ENCODE data around the gene SMG1. TPM values are rescaled to one million over a fixed set of nuclear protein-coding genes. Genes with fewer than 3 reads are reported as not detected.

Gene SMG1
- total and polyA plus RNA-seq, 2 experiments from 2014 or later = 9.9 to 57.0 TPM

- no peak overlapping the region for H2AFZ ChIP-seq
- H3K27ac ChIP-seq = no peak overlapping the region
- no peaks in the 10 kb centered on the region for H3K4me1 ChIP-seq (ENCODE audit: insufficient read depth)
- no peaks in the 10 kb centered on the region for H3K36me3 ChIP-seq (replicated peaks; ENCODE audit: insufficient read depth, low read depth)
- H3K79me2 ChIP-seq = no peaks in the 10 kb centered on the region
- DNase-seq (ENCODE audit: low spot score) = no peak
- no peaks in the 10 kb centered on the region for H3K9me2 ChIP-seq (replicated peaks; ENCODE audit: insufficient read depth)
- H4K20me1 ChIP-seq (ENCODE audit: insufficient read depth, poor library complexity, severe bottlenecking) = no peaks in the 10 kb centered on the region
- no peaks in the 10 kb centered on the region for H3K9me3 ChIP-seq (ENCODE audit: low read depth)
- TF ChIP-seq EZH2phosphoT487 (IDR thresholded peaks at IDR 0.05; ENCODE audit: low read depth, severe bottlenecking, unreplicated experiment) (no peak), EZH2 (IDR thresholded peaks at IDR 0.05; ENCODE audit: borderline replicate concordance) (no peak), CTCF (IDR thresholded peaks at IDR 0.05; ENCODE audit: poor library complexity) (no peak)
- H3K4me3 ChIP-seq = no peak overlapping the region
- WGBS (ENCODE audit: low lambda C conversion rate, missing lambda C conversion rate) = 74% methylated on average over 7 of the region's 7 CpGs
- no peak overlapping the region for H3K4me2 ChIP-seq
- H3K27me3 ChIP-seq = no peaks in the 10 kb centered on the region
Measured at GRCh38 chr16:18945233-18945632, 19.0 kb upstream of the SMG1 start.

GRCh38 chr16:18943414-18943813 lies 17.2 kb upstream of the SMG1 start:
- no peak overlapping the region for H2AFZ ChIP-seq
- no peaks in the 10 kb centered on the region for H3K9me3 ChIP-seq (ENCODE audit: low read depth)
- no peaks in the 10 kb centered on the region for H4K20me1 ChIP-seq (ENCODE audit: insufficient read depth, poor library complexity, severe bottlenecking)
- TF ChIP-seq EZH2 (IDR thresholded peaks at IDR 0.05; ENCODE audit: borderline replicate concordance) = no peak
- no peak for TF ChIP-seq EZH2phosphoT487 (IDR thresholded peaks at IDR 0.05; ENCODE audit: low read depth, severe bottlenecking, unreplicated experiment)
- TF ChIP-seq CTCF (IDR thresholded peaks at IDR 0.05; ENCODE audit: poor library complexity) = no peak
- H3K4me2 ChIP-seq = no peak overlapping the region
- DNase-seq (ENCODE audit: low spot score) = no peak
- no peaks in the 10 kb centered on the region for H3K27me3 ChIP-seq
- no peaks in the 10 kb centered on the region for H3K79me2 ChIP-seq
- H3K9me2 ChIP-seq (replicated peaks; ENCODE audit: insufficient read depth) = no peaks in the 10 kb centered on the region
- WGBS (ENCODE audit: low lambda C conversion rate, missing lambda C conversion rate) = 87% methylated on average over 7 of the region's 7 CpGs
- no peak overlapping the region for H3K27ac ChIP-seq
- no peaks in the 10 kb centered on the region for H3K4me1 ChIP-seq (ENCODE audit: insufficient read depth)
- H3K36me3 ChIP-seq (replicated peaks; ENCODE audit: insufficient read depth, low read depth) = no peaks in the 10 kb centered on the region
- H3K4me3 ChIP-seq = no peak overlapping the region

- Histone ChIP-seq H3K27ac (no peak overlapping the region), H2AFZ (no peak overlapping the region), H3K79me2 (no peaks in the 10 kb centered on the region), H4K20me1 (ENCODE audit: insufficient read depth, poor library complexity, severe bottlenecking) (no peaks in the 10 kb centered on the region), H3K4me2 (no peak overlapping the region), H3K9me3 (ENCODE audit: low read depth) (no peaks in the 10 kb centered on the region), H3K27me3 (no peaks in the 10 kb centered on the region), H3K9me2 (replicated peaks; ENCODE audit: insufficient read depth) (no peaks in the 10 kb centered on the region), H3K4me3 (no peak overlapping the region), H3K36me3 (replicated peaks; ENCODE audit: insufficient read depth, low read depth) (no peaks in the 10 kb centered on the region), H3K4me1 (ENCODE audit: insufficient read depth) (no peaks in the 10 kb centered on the region)
- 57% methylated on average over 1 of the region's 1 CpG for WGBS (ENCODE audit: low lambda C conversion rate, missing lambda C conversion rate)
- DNase-seq (ENCODE audit: low spot score) = no peak
- TF ChIP-seq EZH2phosphoT487 (IDR thresholded peaks at IDR 0.05; ENCODE audit: low read depth, severe bottlenecking, unreplicated experiment) = no peak
- no peak for TF ChIP-seq CTCF (IDR thresholded peaks at IDR 0.05; ENCODE audit: poor library complexity)
- TF ChIP-seq EZH2 (IDR thresholded peaks at IDR 0.05; ENCODE audit: borderline replicate concordance) = no peak
Measured at GRCh38 chr16:18942061-18942460, 15.9 kb upstream of the SMG1 start.

- no peak overlapping the region for H3K4me2 ChIP-seq
- no peaks in the 10 kb centered on the region for H3K4me1 ChIP-seq (ENCODE audit: insufficient read depth)
- TF ChIP-seq CTCF (IDR thresholded peaks at IDR 0.05; ENCODE audit: poor library complexity) = no peak
- TF ChIP-seq EZH2phosphoT487 (IDR thresholded peaks at IDR 0.05; ENCODE audit: low read depth, severe bottlenecking, unreplicated experiment) = no peak
- TF ChIP-seq EZH2 (IDR thresholded peaks at IDR 0.05; ENCODE audit: borderline replicate concordance) = no peak
- no peaks in the 10 kb centered on the region for H4K20me1 ChIP-seq (ENCODE audit: insufficient read depth, poor library complexity, severe bottlenecking)
- H3K79me2 ChIP-seq = no peaks in the 10 kb centered on the region
- H3K27me3 ChIP-seq = no peaks in the 10 kb centered on the region
- no peaks in the 10 kb centered on the region for H3K9me3 ChIP-seq (ENCODE audit: low read depth)
- no peaks in the 10 kb centered on the region for H3K9me2 ChIP-seq (replicated peaks; ENCODE audit: insufficient read depth)
- H3K4me3 ChIP-seq = no peak overlapping the region
- H3K27ac ChIP-seq = no peak overlapping the region
- H2AFZ ChIP-seq = no peak overlapping the region
- DNase-seq (ENCODE audit: low spot score) = no peak
- H3K36me3 ChIP-seq (replicated peaks; ENCODE audit: insufficient read depth, low read depth) = no peaks in the 10 kb centered on the region
Measured at GRCh38 chr16:18941471-18941870, 15.3 kb upstream of the SMG1 start.

All from hepatocyte (in vitro differentiated cells).